Cardiac septum (tissue), 1 donor: ENCODE measurements around the gene TMEM209. TPM values are rescaled to one million over a fixed set of nuclear protein-coding genes. Genes with fewer than 3 reads are reported as not detected.
"Not testable (repeated sequence)": the region's sequence is repeated elsewhere in the genome, so short reads cannot be mapped to it uniquely, and the experiment has no call there.

ENCODE experiments used
- DNase-seq: peaks from one replicate; pipeline ENCODE4 v3.0.0-alpha.2; 2020; ENCODE audit warnings: low spot score
- intact Hi-C: fragments of 100-400 bp; cut with DNase I; formaldehyde crosslinking; loops from one replicate; pipeline ENCODE4 v1.14.0; 2022
- long read RNA-seq: library from polyadenylated mRNA; unstranded; transcript quantifications from one replicate; pipeline ENCODE4 v2.0.0, GENCODE V29; 2021
- total RNA-seq: library from RNA; stranded (reverse); fragmentation: NEBNext Ultra II Directional; extraction: Animal tissue kit (Norgen Biotek cat#: 25700); gene quantifications from one replicate; pipeline ENCODE4 v1.2.1, GENCODE V29; 2021
- donor health status: DM: no; HTN: no; CAD: no.

The TMEM209 gene
- 8.5 TPM for total RNA-seq
- long read RNA-seq, partial matches to known transcripts: 4 of 10 reads
- long read RNA-seq, other reads (novel, unspliced or antisense): 3 of 10 reads

DNA sequence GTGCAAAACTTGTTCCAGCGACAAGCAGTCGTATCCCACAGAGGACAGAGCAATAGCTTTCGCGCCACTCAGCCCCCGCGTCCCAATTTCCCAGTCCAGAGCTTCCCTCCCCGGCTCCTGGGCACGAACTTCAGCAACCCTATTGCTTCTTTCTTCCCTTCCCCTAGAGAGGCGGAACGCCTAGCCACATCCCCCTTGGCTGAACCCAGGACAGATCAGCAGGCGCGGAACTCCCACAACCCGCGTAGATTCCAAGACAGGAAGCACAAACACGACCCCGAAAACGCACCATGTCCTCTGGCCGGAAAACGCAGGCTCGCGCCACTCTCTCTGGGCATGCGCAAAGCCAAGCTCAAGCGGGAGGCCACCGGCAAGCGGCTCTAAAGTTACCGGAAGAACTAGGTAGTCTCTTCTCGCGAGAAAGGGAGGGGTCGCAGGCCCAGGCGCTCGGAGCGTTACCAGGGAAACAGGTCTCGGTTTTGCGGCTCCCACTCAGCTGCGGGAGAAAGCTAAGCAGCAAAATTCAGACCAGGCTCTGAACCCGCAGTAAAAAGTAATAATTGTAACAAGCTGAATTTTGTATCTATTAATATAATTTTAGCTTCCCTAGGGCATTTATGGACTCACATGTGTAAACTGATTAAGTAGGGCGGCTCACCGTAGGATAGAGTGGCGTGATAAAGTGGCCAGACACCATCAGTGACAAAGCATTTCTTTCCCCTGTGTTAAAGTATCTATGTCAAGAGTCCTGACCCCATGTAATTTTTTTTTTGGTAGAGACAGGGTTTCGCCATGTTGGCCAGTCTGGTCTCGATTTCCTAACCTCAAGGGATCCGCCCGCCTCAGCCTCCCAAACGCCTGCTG, at the start of gene TMEM209:
Gene TMEM209, minus strand, starts transcription at position 323 of the 864 bp plus-strand sequence. Its CDS starts 31 bp downstream, at position 292.
- peak; percentile 96 for DNase-seq
- intact Hi-C loops: loop anchor here (10.0 kb wide), 1 partner anchor 121 kb away; no protein-coding TSS in a partner anchor

DNA sequence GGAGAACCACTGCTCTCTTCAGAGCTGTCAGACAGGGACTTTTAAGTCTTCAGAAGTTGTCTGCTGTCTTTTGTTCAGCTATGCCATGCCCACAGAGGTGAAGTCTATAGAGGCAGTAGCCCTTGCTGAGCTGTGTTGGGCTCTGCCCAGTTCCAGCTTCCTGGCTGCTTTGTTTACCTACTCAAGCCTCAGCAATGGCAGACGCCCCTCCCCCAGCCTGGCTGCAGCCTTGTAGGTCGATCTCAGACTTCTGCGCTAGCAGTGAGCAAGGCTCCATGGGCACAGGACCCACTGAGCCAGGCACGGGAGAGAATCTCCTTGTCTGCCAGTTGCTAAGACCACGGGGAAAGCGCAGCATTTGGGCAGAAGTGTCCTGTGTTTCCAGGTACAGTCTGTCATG, 49.3 kb upstream of the TMEM209 start:
- DNase-seq: no peak
- intact Hi-C loops: no loop called here

DNA sequence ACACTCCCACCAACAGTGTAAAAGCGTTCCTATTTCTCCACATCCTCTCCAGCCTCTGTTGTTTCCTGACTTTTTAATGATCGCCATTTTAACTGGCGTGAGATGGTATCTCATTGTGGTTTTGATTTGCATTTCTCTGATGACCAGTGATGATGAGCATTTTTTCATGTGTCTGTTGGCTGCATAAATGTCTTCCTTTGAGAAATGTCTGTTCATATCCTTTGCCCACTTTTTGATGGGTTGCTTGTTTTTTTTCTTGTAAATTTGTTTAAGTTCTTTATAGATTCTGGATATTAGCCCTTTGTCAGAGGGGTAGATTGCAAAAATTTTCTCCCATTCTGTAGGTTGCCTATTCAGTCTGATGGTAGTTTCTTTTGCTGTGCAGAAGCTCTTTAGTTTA, 44.4 kb upstream of the TMEM209 start:
- DNase-seq, intact Hi-C loops: not testable (repeated sequence)

DNA sequence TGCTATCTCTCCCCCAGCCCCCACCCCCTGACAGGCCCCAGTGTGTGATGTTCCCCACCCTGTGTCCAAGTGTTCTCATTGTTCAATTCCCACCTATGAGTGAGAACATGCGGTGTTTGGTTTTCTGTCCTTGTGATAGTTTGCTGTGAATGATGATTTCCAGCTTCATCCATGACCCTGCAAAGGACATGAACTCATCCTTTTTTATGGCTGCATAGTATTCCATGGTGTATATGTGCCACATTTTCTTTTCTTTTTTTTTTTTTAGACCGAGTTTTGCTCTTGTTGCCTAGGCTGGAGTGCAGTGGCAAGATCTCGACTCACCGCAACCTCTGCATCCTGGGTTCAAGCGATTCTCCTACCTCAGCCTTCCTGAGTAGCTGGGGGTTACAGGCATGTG, 43.6 kb upstream of the TMEM209 start:
- DNase-seq, intact Hi-C loops: not testable (repeated sequence)

DNA sequence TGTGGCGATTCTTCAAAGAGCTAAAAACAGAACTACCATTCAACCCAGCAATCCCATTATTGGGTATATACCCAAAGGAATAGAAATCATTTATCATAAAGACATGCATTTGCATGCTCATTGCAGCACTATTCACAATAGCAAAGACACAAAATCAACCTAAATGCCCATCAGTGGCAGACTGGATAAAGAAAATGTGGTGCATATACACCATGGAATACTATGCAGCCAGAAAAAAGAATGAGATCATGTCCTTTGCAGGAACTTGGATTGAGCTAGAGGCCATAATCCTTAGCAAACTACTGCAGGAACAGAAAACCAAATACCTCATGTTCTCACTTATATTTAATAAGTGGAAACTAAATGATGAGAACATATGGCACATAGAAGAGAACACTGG, 41.3 kb upstream of the TMEM209 start:
- intact Hi-C loops, DNase-seq: not testable (repeated sequence)

DNA sequence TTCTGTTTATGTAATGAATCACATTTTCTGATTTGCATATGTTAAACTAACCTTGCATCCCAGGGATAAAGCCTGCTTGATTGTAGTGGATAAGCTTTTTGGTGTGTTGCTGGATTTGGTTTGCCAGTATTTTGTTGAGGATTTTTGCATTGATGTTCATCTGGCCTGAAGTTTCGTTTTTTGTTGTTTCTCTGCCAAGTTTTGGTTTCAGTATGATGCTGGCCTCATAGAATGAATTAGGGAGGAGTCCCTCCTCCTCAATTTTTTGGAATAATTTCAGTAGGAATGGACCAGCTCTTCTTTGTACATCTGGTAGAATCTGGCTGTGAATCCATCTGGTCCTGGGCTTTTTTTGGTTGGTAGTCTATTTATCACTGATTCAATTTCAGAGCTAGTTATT, 38.3 kb upstream of the TMEM209 start:
- DNase-seq: not testable (repeated sequence)
- intact Hi-C loops: loop anchor here (2.0 kb wide), 1 partner anchor 479 kb away; no protein-coding TSS in a partner anchor

DNA sequence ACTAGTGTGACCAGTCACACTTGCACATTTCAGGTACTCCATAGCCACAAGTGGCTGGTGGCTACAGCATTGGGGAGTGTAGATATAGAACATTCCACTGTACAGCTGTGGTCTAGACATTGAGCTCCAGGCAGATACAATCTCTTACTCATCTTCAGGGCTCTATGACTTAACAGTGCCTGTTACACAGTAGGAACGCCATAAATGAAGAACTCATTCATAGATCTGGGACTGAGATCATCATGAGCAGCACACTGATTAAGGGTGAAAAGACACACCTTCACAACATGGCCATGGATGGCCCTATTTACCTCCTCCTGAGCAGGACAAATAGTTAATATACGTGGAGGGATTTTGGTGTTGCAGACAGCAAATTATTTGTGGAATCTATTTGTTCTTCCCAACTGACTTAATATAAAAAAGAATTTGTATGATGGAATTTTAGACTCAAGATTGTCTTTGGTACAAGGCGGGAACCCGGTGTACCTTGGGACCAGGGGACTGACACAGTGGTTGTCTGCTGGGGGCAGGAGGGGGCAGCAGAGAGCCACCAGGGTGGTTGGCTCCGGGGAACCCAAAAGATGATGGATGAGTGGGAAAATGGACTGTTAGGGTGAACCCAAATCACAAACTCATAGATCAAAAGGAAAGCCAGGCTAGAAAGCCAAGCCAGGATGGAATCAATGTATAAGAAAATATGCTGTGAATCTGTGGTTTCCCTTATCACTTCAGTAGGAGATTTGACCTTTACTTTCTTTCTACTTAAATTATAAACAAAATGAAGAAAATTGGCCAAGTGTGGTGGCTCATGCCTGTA, 37.2 kb upstream of the TMEM209 start:
- no peak for DNase-seq
- intact Hi-C loops: loop anchor here (2.0 kb wide), 1 partner anchor 480 kb away; no protein-coding TSS in a partner anchor

DNA sequence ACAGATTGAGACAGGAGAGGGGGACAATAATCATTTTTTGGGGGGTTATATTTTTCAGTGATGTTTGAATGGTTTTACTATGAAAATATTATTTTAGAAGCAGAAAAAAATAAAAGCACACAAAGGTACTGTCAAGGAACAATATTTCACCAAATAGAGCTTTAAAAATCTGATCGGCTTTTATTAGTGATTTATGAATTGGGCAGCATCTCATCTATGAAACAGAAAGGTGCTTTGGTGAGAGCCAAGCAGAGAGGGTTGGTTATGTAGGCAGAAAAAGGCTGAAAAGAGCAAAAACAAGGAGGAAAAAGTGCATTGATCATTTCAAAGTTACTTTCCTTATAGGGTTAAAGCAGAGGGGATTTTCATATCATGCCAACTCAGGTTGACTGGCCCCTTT, 35.0 kb upstream of the TMEM209 start:
- intact Hi-C loops: no loop called here
- DNase-seq: no peak

DNA sequence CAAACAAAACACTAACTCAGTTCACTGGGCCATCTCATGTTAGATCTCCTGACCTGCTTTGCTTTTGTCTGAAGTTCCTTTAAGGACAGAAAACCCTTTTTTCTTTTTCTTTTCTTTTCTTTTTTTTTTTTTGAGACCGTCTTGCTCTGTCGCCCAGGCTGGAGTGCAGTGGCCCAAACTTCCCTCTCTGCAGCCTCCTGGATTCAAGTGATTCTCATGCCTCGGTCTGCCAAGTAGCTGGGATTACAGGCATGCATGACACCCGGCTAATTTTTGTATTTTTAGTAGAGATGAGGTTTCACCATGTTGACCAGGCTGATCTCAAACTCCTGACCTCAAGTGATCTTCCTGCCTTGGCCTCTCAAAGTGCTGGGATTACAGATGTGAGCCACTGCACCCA, 31.2 kb upstream of the TMEM209 start:
- DNase-seq, intact Hi-C loops: not testable (repeated sequence)

DNA sequence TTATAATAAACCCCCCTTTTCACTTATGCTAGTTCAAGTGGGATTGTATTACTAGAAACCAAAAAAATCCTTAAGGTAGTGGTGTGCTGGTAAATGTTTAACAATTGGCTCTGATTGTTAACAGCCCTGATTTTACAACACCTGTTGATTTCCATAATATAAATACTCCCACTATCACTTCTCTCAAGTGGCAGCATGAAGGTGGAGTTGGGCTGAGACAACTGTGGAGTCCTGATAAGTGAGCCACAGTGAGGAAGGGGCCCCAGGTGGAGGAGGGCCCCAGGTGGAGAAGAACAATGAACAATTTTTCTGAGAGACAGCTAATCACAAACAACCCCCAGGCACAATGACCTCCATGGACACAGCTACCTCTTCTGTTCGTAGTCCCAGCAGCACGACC, 28.9 kb upstream of the TMEM209 start:
- DNase-seq: no peak
- intact Hi-C loops: no loop called here

DNA sequence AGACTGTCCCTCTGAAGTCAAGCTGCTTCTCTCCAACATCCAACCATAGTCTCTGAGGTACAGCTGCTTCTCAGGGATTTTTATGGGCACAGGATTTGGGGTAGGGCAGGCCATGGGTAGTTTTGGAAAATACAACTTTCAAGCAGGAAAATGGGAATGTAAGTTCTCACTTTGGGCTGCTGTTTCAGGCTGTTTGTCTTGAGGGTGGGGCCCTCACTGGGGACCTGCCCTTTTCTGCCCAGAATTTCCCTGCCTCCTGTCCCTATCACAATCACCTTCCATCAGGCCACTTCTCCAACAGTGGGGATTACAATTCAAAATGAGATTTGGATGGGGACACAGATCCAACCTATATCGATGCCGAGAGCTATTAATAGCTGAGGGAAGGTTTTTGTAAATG, 27.0 kb upstream of the TMEM209 start:
- DNase-seq: no peak
- intact Hi-C loops: no loop called here

DNA sequence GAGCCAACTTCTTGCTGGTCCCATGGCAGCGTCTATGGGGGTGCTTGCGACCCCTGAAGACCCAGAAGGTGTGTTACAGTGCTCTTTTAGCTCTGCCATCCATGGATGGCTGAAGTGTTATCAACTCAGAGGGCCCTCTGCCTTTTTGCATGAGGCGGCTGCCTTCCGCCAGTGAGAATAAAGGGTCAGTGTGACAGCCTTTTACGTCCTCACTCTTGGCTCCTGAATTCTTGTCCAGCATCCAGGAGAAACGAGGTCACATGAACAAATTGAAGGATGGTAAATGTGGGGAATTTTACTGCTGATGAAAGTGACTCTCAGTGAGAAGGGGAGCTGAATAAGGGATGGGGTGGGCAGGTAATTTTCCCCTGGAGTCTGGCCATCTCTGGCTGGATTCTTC, 26.6 kb upstream of the TMEM209 start:
- intact Hi-C loops: no loop called here
- no peak for DNase-seq

DNA sequence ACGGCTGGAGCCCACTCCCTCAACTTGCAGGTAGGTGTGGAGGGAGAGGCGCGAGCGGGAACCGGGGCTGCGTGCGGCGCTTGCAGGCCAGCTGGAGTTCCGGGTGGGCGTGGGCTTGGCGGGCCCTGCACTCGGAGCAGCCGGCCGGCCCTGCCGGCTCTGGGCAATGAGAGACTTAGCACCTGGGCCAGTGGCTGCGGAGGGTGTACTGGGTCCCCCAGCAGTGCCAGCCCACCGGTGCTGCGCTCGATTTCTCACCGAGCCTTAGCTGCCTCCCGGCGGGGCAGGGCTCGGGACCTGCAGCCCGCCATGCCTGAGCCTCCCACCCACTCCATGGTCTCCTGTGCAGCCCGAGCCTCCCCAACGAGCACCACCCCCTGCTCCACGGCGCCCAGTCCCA, 24.8 kb upstream of the TMEM209 start:
- intact Hi-C loops, DNase-seq: not testable (repeated sequence)

DNA sequence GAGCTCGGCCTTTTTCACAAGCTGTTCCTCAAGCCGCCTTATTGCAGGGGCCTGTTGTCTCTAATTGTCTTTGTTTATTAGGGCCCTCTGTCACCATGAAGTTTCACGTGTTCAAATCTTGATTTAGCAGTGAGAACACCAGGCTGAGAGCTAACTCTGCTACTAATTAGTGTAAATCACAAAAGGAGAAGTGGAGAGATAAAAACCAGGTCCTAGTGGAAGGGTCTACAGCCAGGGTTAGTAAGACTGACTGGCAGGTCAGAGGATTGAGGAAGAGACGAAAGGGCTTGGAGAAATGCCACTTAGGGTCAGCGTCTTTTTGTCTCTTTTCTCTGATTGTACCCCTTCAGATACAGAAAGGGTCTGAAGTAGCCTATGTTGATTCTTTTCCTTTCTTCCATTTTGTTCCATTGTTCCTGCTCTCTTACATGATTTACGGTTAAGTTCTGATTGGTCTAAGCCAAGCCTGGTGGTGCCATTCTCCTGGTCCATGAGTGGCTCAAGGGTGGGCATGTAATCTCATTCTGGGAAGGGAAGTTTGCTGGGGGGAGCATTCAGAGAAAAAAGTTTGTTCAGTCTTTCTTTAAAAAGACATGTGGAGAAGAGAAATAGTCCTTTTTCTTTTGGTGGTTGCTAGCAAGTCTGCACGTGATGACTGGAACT, 23.8 kb upstream of the TMEM209 start:
- no peak for DNase-seq
- intact Hi-C loops: no loop called here

DNA sequence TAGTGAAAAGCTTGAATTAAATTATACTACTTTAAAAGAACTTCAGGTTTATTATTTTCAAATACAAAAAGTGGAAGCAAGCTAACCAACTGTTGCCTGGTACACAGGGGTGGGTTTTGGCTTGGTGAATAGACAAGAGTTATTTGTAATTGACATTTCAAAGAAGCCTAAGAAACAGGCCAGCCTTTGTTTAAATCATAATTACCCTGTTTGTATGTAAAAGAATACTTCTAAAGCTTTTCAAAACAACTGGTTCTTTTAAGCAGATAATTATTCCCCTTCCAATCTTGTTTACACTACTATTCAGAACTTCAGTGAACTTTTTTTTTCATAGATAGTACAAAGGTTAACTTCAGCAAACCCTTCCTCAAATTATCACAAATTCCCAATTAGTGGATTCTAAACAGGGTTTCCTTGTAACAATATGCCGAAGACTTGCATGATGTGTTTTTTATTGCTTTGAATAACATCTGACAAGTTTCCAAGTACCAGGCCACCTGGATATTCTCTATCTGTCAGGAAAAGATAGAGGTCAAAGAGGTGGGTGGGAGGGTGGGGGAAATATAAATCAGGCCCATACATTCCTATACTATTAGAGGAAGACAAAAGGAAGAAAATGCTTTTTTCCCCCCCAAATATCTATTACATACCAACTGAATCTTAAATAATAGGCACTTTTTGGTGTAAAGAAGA, 22.8 kb upstream of the TMEM209 start:
- intact Hi-C loops: no loop called here
- no peak for DNase-seq

DNA sequence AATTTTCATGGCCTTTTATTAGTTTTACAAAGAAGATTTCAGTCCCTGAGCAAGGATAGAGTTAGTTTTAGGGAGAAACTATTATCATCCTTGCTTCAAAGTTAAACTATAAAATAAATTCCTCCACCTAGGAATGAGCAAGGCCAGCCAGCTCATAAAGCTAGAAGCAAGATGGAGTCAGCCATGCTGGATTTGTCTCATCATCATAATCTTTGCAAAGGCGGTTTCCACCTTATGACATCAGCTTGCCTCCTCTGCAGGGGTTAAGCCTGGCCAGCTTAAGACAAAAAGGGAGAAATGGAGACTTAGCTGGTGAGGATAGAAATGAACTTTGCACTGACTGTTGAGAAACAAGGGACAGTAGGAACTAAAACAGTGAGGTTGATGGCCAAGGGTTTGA, 21.1 kb upstream of the TMEM209 start:
- intact Hi-C loops: no loop called here
- DNase-seq: no peak

DNA sequence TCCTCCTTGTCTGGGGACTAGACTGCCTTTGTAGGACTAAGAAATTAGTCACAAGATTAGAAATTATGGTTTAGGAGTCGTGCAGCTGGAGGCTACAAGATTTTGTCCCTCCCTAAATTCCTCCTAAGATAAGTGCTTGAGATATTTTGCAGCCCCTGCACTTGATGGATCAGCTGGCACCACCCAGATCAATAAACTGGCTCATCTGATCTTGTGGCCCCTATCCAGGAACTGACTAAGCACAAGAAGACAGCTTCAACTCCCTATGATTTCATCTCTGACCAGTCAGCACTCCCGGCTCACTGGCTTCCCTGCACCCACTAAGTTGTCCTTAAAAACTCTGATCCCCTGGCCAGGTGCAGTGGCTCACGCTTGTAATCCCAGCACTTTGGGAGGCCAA, 19.7 kb upstream of the TMEM209 start:
- DNase-seq, intact Hi-C loops: not testable (repeated sequence)

DNA sequence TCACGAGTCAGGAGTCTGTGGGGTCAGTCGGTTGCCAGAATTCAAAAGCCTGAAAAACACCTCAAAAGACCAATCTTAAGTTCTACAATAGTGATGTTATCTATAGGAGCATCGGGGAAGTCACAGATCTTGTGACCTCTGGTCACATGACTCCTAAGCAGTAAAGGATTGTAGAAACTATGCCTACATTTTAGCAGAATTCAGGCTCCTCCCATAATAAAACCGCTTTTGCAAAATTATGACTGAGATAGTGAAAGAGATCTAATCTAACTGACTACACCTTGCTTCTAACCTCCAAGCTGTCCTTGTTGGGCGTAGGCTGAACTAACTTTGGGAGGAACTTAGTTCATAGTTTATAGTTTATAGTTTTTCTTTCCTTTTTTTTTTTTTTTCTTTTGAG, 19.0 kb upstream of the TMEM209 start:
- intact Hi-C loops: no loop called here
- DNase-seq: no peak

DNA sequence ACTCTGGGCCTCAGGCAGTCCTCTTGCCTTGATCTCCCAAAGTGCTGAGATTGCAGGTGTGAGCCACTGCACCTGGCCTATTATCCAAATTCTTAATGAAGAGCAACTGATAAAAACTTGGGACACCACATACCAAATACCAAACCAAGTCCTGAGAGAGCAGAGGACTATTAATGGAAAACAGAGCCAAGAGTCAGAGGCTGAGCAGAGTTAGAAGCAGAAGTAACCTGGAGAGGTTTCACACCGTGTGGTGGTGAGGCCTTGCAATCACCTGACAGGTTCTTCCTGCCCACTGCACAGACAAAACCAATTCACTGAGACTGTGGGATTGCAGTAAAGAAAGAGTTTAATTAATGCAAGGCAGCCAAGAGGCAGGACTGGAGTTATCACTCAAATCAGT, 18.4 kb upstream of the TMEM209 start:
- no peak for DNase-seq
- intact Hi-C loops: no loop called here
